NCI-H526 (cell line): ENCODE data around the gene SUPT20HL2.
"Not testable (repeated sequence)": the region's sequence is repeated elsewhere in the genome, so short reads cannot be mapped to it uniquely, and the experiment has no call there.

Experiments
- DNase-seq, 2 experiments: peaks; one replicate each; lab custom pipeline; 2025; lab: John Stamatoyannopoulos, UW

SUPT20HL2 gene

DNA sequence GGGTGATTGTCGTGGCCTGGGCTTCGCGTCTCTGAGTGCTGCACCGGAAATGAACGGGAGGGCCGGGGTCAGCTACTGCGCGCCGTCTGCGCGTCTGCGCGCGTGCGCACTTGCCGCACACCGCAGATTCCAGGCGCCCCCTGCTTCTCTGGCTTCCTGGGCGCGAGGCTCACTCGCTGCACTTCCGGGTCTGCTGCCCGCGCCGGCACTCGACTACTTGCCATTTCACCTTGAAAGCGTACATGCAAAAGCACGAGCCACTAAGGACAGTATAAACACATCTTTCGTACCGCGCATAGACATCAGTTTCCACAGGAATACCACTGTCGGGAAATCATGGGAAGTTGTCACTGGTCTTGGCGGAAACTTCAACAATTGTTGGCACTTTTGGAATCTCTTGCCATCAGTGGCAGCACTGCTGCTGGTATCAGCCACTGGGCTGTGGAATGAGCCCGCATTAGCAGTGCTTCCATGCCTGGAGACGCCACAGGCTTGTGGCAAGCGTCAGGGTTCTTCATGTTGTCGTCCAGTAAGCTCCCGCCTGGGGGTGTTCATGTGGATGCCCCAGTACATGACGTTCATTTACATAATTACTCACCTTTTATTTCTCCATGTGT is at the start of gene SUPT20HL2:
Gene SUPT20HL2, minus strand, starts transcription at position 51 of the 617 bp plus-strand sequence. CDS start 754 bp downstream, outside the sequence.
- DNase-seq, result no peak

GRCh38 chrX:24362089-24362745 is 48.3 kb upstream of the SUPT20HL2 start:
- DNase-seq, result not testable (repeated sequence)

GRCh38 chrX:24360272-24360671 is 46.4 kb upstream of the SUPT20HL2 start, which contains the start of gene SUPT20HL1:
SUPT20HL1 (plus strand) TSS chrX:24360639; CDS start chrX:24362761, 2,122 bp downstream.
- DNase-seq, result no peak

- DNase-seq, result no peak
Observed at GRCh38 chrX:24357106-24357505, 43.2 kb upstream of the SUPT20HL2 start.

GRCh38 chrX:24355095-24355494 is 41.2 kb upstream of the SUPT20HL2 start:
- no peak for DNase-seq

DNA sequence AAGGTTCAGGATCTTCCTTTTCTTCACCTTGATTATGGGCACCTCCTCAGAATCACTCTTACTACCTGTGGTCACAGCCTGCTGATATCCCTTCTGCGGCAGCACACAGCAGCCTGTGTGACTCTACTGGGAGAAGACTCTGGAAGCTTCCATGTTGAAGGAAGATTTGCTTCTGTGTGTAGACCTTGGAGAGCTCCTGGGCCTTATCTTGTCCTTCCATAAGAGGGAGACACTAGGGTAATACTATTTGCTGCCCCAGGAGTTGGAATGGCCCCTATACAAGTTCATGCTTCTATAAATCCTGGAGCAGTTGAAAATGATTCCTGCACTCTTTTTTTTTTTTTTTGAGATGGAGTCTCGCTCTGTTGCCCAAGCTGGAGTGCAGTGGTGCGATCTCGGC is 36.3 kb upstream of the SUPT20HL2 start:
- no peak for DNase-seq

DNA sequence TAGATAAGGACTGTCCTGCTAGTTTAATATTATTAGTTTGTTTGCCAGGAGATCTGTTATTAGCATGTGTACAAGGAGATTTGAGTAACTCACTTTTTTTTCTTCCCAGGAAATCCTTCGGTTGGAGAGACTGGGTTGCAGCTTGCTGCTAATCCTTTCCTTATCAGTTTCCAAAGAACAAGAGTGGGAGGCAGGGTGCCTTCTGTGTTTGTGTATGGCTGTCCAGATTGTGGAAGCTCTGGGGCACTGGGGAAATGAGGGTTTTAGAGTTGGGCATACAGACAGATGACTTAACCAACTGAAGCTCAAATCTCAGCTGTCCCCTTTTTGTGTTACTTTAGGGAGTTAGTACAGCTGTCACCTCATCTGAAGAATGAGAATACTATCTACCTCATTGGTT is 34.0 kb upstream of the SUPT20HL2 start:
- DNase-seq, result no peak

- no peak for DNase-seq
Observed at GRCh38 chrX:24343719-24344118, 29.9 kb upstream of the SUPT20HL2 start.

DNA sequence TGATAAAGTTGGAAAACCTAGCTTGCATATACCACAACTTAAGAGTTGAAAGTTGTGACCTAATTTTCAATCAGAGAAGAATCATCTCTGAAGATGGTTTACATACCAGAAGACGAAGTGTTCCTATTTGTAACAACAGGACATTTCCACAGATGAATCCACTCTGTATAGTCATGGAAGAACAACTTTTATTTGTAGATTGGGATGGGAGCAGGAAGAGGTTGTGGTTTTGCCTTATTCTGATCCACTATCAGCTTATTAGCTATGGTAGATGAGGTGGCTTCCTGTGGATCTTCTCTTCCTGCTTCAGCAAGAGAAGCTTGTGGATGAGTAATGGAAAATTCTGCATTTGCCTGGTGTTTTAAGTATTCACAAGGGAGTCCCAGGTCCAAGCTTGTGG is 27.9 kb upstream of the SUPT20HL2 start:
- DNase-seq, result no peak

- DNase-seq, result no peak
Observed at GRCh38 chrX:24340501-24340900, 26.6 kb upstream of the SUPT20HL2 start.

- no peak for DNase-seq
Observed at GRCh38 chrX:24339911-24340310, 26.0 kb upstream of the SUPT20HL2 start.

DNA sequence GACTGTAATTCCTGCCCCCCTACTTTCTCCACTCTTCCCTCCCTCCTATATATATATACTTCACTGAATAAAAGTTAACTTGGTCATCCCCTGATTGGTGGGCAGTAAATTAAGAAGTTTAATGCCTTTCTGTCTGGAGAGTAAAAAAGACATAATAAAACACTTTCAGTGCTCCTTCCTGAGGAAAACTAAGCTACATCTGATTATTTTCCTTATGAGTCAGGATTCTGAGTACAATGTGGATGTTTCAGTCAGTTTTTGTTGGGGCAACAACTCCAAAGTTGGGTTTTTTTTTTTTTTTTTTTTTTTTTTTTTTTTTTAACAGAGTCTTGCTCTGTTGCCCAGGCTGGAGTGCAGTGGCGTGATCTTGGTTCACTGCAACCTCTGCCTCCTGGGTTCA is 22.0 kb upstream of the SUPT20HL2 start:
- no peak for DNase-seq

- DNase-seq, result no peak
Observed at GRCh38 chrX:24334461-24334860, 20.6 kb upstream of the SUPT20HL2 start.

GRCh38 chrX:24333371-24333770 is 19.5 kb upstream of the SUPT20HL2 start:
- no peak for DNase-seq

- no peak for DNase-seq
Observed at GRCh38 chrX:24332878-24333277, 19.0 kb upstream of the SUPT20HL2 start.

GRCh38 chrX:24325231-24325630 is 11.4 kb upstream of the SUPT20HL2 start:
- no peak for DNase-seq

- DNase-seq, result no peak
Observed at GRCh38 chrX:24321741-24322395, 8.0 kb upstream of the SUPT20HL2 start.

DNA sequence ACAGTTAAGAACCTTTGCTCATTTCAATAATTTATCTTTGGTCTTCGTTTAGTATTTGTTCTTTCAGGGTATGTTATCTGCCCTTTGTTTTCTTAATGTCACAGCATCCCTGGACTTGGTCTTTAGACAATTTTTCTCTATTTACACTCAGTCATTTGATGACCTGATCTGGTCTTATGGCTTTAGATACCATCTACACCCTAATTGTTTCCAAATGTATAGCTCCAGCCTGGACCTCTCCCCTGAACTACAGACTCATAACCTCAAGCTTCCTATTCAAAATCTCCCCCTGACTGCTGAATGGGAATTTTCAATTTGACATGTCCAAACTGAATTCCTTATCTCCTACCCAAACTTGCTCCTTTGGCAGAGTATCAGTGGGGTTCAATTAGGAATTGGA is 3.7 kb upstream of the SUPT20HL2 start:
- DNase-seq, result no peak

GRCh38 chrX:24316111-24316510 is 2.2 kb upstream of the SUPT20HL2 start:
- no peak for DNase-seq

- not testable (repeated sequence) for DNase-seq
Observed at GRCh38 chrX:24312249-24312607, 1.6 kb downstream of the SUPT20HL2 start.

GRCh38 chrX:24311507-24312248 is 2.2 kb downstream of the SUPT20HL2 start:
- DNase-seq, result not testable (repeated sequence)

DNA sequence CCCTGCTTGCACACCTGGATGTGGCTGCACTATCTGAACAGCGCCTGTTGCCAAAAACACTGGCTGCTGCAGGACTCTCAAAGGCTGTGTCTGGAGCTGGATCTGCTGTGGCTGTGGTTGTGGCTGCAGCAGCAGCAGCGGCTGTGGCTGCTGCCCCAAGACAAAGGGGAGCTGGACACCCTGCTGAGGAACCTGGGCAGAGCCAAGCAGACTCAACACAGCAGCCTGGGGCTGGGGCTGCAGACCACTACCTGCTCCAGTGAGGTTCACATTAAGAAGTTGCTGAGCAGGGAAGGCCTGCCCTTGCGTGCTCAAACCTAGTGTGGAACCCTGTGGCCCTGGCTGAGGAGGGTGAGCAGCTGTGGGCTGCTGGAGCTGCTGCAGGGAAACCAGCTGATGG is 3.0 kb downstream of the SUPT20HL2 start:
- DNase-seq, result not testable (repeated sequence)
